Measurements from ENCODE around the gene TNS3. TPM values are rescaled to one million over a fixed set of nuclear protein-coding genes. Genes with fewer than 3 reads are reported as not detected.

Gene TNS3
- total and polyA plus RNA-seq, 2 experiments from 2014 or later: 2.7 to 5.7 TPM

DNA sequence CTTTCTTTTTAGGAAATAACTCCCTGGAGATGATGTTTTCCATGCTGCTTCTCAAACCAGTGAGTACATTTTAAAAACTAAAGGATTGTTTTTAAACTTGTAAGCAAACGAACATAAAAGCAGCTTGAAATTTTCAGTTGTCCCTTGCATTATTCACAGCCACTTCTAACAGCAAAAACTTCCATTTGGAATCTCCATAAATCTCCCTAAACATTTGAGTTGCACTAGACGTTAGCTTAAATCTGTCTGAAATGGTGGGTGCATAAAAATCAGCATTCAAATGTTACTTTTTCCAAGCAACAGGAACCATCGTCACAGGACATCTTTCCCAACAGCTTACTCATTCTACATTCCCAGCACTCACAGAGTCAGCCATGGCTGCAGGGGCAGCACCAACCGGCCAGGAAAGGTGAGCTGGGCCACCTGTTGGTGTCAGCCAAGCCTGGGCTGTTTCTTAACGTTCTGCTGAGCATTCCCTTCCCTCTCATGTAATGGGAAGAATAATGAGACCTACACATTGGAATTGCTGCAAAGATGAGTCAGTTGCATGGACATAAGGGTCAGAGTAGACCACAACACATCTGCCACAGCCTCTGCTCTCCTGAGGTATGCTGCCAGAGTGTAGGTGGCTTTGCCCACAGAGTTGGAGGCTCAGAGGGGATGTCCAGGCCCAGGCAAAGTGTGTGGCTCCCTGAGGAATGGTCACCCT is 163.2 kb downstream of the TNS3 start:
- Histone ChIP-seq H3K36me3 (no peaks in the 10 kb centered on the region), H3K27ac (no peak overlapping the region), H3K4me3 (no peak overlapping the region), H3K9me3 (ENCODE audit: low read depth) (no peaks in the 10 kb centered on the region), H3K4me1 (ENCODE audit: low read depth) (no peaks in the 10 kb centered on the region), H3K27me3 (no peaks in the 10 kb centered on the region)
- no peak for DNase-seq (ENCODE audit: low read depth in 1 of 2, low spot score in 1 of 2)
- TF ChIP-seq, protein P1, sequence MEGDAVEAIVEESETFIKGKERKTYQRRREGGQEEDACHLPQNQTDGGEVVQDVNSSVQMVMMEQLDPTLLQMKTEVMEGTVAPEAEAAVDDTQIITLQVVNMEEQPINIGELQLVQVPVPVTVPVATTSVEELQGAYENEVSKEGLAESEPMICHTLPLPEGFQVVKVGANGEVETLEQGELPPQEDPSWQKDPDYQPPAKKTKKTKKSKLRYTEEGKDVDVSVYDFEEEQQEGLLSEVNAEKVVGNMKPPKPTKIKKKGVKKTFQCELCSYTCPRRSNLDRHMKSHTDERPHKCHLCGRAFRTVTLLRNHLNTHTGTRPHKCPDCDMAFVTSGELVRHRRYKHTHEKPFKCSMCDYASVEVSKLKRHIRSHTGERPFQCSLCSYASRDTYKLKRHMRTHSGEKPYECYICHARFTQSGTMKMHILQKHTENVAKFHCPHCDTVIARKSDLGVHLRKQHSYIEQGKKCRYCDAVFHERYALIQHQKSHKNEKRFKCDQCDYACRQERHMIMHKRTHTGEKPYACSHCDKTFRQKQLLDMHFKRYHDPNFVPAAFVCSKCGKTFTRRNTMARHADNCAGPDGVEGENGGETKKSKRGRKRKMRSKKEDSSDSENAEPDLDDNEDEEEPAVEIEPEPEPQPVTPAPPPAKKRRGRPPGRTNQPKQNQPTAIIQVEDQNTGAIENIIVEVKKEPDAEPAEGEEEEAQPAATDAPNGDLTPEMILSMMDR (IDR thresholded peaks at IDR 0.05; ENCODE audit: low read depth, low read length): no peak

DNA sequence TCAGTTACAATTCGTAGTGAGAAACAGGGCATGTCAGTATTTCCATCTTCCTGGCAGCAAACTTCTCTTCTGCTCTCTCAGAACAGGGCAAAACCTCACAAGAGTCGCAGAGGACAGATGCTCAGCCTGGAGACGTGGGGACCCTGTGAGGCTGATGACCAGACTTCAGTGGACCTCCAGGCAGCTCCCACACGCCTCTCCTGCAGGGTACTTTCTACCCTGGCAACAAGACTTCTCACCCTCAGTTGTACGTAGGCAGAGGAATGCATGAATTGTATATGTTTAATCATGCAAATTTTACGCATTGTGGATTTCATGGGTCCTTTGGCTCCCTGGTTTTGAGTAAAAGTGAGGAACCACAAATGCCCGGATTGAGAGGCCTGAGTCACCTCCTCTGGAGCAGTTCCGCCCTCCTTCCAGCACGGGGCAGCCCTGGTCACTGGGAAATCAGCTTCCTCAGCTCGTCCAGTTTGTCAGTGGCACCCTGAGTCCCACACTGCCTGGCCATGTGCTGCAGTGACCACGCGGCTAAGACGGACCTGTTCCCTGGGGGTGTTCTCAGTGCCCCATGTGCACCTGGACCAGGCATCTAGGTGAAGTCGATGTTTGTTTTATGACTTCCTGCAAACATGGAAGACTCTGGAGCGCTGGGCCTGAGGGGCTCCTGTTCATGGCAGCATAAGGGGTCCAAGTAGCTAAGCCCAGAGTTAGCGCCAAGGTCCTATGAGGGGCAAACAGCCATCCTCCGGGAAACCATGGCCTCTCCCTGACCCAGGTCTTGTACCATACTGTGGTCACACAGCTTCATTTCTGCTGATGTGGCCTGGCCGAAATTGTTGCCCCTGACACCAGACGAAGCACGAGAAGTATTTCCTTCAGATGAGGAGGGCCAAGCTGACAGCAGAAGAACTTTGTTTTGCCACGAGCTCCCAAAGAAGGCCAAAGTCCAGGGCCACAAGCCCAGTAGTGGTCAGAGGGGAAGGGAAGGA is 165.1 kb downstream of the TNS3 start:
- no peaks in the 10 kb centered on the region for H3K4me1 ChIP-seq (ENCODE audit: low read depth)
- no peak for DNase-seq (ENCODE audit: low read depth in 1 of 2, low spot score in 1 of 2)
- no peaks in the 10 kb centered on the region for H3K36me3 ChIP-seq
- TF ChIP-seq, protein P1 (IDR thresholded peaks at IDR 0.05; ENCODE audit: low read depth, low read length): no peak
- no peaks in the 10 kb centered on the region for H3K9me3 ChIP-seq (ENCODE audit: low read depth)
- no peak overlapping the region for H3K4me3 ChIP-seq
- no peaks in the 10 kb centered on the region for H3K27me3 ChIP-seq
- H3K27ac ChIP-seq: no peak overlapping the region

DNA sequence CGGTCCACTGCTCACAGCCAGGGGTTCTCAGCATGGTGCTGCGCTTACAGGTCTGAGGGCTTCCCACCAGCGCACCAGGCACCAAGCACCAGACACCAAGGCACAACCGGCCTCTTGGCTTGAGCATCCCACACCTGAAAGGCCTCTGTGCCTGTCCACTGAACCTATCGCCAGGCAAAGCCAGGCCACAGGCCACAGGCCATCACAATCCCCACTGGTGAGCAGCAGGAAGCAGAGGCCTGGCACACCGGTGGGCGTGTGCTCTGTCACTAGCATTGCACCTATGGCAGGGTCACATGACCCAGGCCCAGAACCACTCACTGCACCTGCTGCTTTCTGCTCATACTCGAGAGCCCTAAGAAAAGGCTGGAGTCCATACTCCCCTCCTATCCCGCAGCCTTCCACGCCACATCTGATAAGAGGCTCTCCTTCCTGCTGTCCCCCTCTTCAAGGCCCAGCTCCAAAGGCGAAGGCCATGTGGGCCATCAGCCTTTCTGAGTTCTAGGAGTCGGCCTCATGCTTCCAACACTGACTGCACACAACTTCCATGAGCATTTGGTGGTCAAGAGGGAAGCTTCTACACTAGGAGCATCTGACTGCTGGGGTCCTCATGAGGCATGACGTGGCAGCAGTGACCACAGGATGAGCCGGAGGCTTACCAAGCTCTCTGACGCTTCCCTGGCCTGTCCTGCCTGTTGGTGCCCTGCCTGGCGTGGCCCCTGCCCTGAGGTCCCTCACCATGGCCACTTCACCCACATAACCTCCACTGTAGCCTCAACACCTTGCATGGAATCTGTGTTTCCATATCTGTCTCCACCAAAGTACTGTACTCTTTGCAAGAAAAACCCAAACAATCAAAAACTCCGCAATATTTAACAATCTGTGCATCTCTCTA is 166.3 kb downstream of the TNS3 start:
- Histone ChIP-seq H3K9me3 (ENCODE audit: low read depth) (no peaks in the 10 kb centered on the region), H3K27ac (no peak overlapping the region), H3K4me1 (ENCODE audit: low read depth) (no peaks in the 10 kb centered on the region), H3K36me3 (no peaks in the 10 kb centered on the region), H3K4me3 (no peak overlapping the region), H3K27me3 (no peaks in the 10 kb centered on the region)
- TF ChIP-seq, protein P1 (IDR thresholded peaks at IDR 0.05; ENCODE audit: low read depth, low read length): no peak
- DNase-seq (ENCODE audit: low read depth in 1 of 2, low spot score in 1 of 2): no peak

DNA sequence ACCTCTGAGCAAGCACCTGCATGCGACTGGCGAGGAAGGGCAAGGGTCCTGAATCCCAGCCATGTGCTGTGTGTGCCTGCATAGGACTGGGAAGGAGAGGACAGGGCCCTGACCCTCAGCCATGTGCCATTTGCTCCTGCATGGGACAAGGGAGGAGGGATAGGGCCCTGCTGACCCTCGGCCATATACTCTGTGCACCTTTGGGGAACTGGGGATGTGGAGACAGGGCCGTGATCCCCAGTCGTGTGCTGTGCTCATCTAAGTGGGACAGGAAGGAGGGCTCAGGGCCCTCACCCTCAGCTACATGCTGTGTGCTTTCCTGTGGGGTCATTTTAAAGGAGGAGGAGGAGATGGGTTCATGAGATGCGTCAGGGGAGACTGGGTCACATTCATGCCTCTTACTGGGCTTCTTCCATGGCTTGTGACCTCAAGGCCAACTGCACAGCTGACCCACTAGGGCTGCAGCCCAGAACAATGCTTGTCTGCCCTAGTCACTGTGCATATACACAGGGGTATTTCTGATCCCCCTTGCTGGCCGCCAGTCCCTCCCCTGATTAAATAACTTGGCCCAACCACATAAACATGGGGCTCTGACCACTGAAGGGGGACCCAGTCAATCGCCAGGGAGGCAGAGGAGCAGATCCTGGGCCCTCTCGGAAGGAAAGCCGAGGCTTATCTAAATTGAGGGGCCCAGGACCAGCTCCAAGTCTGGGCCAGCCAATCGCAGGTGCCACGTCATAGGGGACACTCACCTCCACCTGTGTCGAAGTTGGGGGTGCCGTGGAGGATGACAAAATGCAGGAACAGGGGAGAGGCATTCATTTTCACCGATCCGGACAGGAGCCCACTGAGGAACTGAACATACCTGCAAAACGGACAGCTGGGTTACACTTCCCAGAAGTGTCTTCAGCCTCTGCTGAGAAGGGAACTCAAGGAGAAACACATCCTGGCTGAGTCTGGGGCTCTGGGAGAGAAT is 167.3 kb downstream of the TNS3 start:
- Histone ChIP-seq H3K4me3 (no peak overlapping the region), H3K36me3 (no peaks in the 10 kb centered on the region), H3K9me3 (ENCODE audit: low read depth) (no peaks in the 10 kb centered on the region), H3K4me1 (ENCODE audit: low read depth) (no peaks in the 10 kb centered on the region), H3K27me3 (no peaks in the 10 kb centered on the region), H3K27ac (no peak overlapping the region)
- TF ChIP-seq, protein P1 (IDR thresholded peaks at IDR 0.05; ENCODE audit: low read depth, low read length): no peak
- no peak for DNase-seq (ENCODE audit: low read depth in 1 of 2, low spot score in 1 of 2)

Data from cardiac muscle cell (in vitro differentiated cells and primary cell).